Central memory CD4-positive, alpha-beta T cell (primary cell): Measurements from ENCODE around the gene ZNF506.
"Not testable (repeated sequence)": the region's sequence is repeated elsewhere in the genome, so short reads cannot be mapped to it uniquely, and the experiment has no call there.

Source experiments
- DNase-seq: peaks from one replicate; pipeline ENCODE4 v3.0.0; 2022
- total RNA-seq, 3 experiments: gene quantifications; one replicate each; lab custom pipeline; 2026; lab: John Stamatoyannopoulos, UW

The ZNF506 gene
- 37.8 to 114 (median 81.6) reads per million in 3 experiments for total RNA-seq

- peak; percentile 96 for DNase-seq
Observed at GRCh38 chr19:19821366-19821951, at the start of gene ZNF506. Gene ZNF506 (minus strand): TSS chr19:19821750. CDS start chr19:19821603, 147 bp downstream.

DNA sequence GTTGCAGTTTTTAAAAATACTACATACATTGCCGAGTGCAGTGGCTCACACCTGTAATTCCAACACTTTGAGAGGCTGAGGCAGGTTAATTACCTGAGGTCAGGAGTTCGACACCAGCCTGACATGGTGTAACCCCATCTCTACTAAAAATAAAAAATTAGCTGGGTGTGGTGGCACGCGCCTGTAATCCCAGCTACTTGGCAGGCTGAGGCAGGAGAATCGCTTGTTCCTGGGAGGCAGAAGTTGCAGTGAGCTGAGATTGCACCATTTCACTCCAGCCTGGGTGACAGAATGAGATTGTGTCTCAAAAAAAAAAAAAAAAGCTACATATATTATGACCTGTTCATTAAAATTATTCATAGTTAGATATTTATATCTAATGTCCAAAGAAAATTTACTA, 48.5 kb upstream of the ZNF506 start:
- not testable (repeated sequence) for DNase-seq

DNA sequence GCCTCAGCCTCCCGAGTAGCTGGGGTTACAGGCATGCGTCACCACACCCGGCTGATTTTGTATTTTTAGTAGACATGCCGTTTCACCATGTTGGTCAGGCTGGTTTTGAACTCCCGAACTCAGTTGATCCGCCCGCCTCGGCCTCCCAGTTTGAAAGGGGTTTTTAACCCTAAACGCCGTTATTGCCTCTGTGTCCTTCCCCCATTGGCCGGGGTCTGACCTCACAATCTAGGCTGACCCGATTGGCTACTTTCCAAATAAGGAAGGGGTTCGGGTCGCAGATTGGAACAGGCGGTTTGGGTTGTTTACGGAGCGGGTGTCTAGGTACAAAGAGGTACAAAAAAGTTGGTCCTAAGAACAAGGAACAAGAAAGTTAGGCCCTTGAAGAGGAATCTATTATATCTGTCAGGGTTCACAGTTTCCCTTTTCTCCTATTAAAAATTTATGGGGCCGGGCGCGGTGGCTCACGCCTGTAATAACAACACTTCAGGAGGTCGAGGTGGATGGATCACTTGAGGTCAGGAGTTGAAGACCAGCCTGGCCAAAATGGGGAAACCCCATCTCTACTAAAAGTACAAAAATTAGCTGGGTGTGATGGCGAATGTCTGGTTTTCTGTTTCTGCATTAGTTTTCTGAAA, 45.2 kb upstream of the ZNF506 start:
- no peak for DNase-seq

DNA sequence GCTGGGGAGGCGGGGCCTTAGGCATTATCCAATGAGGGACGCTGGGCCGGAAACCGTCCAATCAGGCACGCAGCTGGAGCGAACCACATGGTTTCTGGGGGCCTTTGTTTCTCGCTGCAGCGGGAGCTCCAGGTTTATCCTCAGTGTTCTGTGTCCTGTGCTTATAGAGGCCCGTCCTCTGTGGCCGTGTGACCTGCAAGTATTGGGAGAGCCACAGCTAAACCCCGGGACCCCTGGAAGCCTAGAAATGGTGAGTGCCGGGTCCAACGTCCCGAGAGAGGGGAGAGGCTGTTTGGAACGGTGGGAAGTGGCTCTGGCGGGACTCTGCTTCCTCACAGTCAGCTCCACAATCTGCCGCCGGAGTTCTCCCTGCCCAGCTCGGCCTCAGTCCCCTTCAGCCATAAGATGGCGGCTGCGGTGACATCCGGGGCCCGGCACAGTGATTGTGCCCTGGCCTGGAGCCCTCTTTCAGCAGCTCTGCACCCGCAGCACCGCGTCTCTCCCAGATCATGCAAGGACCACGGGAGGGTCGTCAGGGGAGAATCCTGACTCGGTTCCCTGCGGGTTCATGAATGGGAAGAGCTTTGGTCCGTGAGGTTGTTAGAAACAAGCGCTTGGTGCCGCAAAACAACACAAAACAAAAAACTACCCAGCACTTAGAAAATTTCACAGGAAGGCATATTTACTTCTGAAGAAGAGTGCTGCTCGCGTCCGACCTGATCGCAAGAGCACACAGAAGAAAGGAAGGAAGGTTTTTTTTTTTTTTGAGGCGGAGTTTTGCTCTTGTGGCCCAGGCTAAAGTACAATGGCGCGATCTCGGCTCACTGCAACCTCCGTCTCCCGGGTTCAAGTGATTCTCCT, 44.4 kb upstream of the ZNF506 start, which contains the start of gene ZNF253:
Gene ZNF253, plus strand, starts transcription at position 133 of the 861 bp plus-strand sequence. Its CDS starts 115 bp downstream, at position 248.
- peak; percentile 91 for DNase-seq

- peak; percentile 45 for DNase-seq
Observed at GRCh38 chr19:19860756-19861390, 39.3 kb upstream of the ZNF506 start.

DNA sequence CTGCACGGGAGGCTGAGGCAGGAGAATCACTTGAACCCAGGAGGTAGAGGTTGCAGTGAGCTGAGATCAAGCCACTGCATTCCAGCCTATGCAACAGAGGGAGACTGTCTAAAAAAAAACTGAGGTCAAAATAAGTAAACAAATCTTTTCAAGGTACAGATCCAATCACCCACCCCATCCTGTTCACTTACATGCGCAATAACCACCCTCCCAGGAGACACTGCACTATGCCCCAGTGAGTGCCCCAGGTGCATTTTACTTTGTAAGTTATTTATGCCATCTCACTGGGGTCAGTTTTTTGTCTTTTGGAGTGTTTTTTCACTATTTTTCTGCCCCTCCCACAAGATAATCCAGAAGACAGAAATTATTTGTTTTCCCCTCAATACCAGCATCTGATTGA, 37.2 kb upstream of the ZNF506 start:
- DNase-seq: no peak

- DNase-seq: not testable (repeated sequence)
Observed at GRCh38 chr19:19851740-19852139, 30.2 kb upstream of the ZNF506 start.

GRCh38 chr19:19849056-19849455, 27.5 kb upstream of the ZNF506 start:
- no peak for DNase-seq

- DNase-seq: no peak
Observed at GRCh38 chr19:19847781-19848180, 26.2 kb upstream of the ZNF506 start.

- no peak for DNase-seq
Observed at GRCh38 chr19:19835560-19836038, 14.0 kb upstream of the ZNF506 start.

DNA sequence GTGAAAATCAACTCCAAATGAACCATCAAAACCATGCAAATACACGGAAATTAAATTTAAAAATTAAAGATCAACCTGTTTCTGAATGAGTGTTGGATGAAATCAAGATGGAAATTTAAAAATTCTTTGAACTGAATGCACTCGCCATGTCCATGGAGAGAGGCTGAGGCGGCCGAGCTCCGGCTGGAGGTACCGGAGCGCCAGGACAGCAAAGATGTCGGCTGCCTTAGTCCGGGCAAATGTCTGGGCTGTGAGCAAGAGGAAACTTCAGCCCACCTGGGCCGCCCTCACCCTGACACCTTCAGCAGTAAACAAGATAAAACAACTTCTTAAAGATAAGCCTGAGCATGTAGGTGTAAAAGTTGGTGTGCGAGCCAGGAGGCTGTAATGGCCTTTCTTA, 5.3 kb upstream of the ZNF506 start:
- DNase-seq: no peak

- DNase-seq: no peak
Observed at GRCh38 chr19:19823916-19824315, 2.4 kb upstream of the ZNF506 start.

DNA sequence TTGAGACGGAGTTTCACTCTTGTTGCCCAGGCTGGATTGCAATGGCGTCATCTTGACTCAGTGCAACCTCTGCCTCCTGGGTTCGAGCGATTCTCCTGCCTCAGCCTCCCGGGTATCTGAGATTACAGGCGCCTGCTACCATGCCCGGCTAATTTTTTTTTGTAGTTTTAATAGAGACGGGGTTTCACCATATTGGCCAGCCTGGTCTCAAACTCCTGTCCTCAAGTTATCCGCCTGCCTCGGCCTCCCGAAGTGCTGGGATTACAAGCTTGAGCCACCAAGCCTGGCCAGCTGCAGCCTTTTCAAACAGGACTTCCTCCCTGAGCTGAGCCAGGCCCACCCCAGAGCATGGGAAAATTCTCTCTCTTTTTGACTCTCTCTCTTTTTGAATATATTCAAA, 426 bp upstream of the ZNF506 start:
- not testable (repeated sequence) for DNase-seq

DNA sequence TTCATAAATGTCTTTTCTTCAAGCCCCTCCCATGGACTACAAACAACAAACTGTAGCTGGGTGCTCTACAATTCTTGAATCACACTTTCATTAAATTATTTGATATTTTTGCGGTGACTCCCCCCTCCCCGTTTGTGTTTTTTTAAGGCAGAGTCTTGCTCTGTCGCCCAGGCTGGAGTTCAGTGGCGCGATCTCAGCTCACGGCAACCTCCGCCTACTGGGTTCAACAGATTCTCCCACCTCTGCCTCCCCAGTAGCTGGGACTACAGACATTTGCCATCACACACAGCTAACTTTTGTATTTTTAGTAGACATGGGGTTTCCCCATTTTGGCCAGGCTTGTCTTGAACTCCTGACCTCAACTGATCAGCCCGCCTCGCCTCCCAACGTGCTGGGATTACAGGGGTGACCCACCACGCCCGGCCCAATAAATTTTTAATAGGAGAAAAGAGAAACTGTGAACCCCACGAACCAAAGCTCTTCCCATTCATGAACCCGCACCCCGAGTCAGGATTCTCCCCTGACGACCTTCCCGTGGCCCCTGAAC, 703 bp downstream of the ZNF506 start:
- DNase-seq: no peak

- DNase-seq: peak; percentile 75
Observed at GRCh38 chr19:19817357-19817756, 4.2 kb downstream of the ZNF506 start.

- no peak for DNase-seq
Observed at GRCh38 chr19:19816679-19817078, 4.9 kb downstream of the ZNF506 start.

- not testable (repeated sequence) for DNase-seq
Observed at GRCh38 chr19:19811999-19812398, 9.6 kb downstream of the ZNF506 start.

DNA sequence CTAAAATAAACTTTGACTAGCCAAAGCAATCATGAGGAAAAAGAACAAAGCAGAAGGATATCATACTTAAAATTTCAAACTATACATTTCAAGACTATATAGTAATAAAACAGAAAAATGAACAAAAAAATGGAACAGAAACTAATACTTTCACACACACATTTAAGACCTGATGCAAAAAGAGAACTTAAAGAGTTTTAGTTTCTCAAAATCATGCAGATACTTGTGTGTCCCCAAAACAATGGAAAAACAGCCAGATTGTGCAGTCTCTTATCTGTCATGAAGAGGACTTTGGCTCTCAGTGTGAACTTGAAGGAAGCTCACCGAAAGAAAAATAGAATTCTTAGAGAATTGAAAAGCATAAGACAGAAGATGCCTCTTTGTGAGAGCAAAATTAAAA, 16.1 kb downstream of the ZNF506 start:
- no peak for DNase-seq

DNA sequence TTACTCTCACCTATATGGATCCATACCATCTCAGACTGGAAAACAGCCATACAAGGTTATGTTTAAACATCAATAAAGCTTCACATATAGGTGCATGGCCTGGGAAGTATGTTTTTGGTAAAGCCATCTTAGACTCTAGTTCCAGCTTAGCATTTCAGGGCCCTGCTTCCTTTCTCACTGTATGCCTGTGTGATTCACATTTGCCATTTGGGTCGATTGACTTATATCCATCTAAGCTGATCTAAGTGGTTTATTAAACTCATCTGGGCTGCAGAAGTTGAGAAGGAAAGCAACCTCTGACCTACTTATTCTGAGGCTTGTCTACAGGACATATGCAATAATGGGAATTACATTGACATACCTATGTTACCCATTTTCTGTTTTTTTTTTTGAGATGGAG, 33.5 kb downstream of the ZNF506 start:
- DNase-seq: no peak

DNA sequence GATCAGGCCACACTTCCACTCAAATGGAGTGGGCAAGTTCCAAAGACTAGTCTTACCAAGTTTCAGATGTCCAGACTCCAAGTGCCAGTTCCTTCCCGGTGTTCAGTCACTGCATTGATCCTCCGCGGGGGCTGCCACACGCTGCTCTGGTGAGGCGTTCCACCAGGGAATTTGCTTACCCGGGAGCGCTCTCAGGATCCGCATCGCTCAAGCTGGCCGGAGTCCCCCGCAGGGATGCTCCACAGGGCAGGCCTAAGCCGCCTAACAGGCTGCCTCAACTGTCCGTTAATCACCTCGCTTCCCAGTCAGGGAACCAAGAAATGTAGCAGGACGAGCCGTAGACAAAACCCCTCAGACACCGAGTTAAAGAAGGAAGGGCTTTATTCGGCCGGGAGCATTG, 36.1 kb downstream of the ZNF506 start:
- DNase-seq: not testable (repeated sequence)

DNA sequence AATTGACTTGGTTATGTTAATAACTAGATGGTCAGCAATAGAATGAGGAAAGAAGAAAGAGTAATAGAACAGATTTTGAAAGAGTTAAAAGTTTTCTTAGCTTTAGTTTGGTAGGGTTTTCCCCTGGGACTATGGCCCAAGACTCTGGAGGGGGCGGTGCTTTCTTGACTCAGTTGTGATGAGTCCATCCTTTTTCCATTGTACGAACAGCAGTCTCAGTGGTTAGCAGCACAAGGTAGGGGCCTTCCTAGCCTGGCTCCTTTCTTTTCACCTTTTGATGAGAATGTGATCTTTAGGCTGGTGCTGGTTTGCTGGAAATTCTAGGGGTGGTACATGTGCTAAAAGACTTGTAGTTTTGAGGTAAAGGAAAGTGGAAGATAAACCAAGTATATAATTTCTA, 38.8 kb downstream of the ZNF506 start:
- DNase-seq: no peak

DNA sequence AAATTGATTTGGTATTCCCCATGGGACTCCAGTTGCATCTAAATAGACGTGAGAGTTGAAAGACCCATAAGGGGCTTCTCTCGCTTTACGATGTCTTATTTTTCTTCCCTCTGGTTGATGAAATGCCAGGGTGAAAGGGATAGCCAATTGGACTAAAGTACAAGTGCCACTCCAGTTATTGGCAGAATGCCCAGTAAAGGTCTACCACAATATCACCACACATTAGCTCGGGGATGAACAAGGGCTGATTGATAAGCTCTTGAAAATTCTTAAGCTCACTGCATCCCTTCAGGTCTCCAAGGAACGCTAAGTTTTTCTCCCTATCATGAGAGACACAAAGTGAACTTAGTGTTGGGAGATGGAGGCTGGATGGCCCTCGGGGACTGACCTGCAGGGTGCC, 39.8 kb downstream of the ZNF506 start:
- not testable (repeated sequence) for DNase-seq

DNA sequence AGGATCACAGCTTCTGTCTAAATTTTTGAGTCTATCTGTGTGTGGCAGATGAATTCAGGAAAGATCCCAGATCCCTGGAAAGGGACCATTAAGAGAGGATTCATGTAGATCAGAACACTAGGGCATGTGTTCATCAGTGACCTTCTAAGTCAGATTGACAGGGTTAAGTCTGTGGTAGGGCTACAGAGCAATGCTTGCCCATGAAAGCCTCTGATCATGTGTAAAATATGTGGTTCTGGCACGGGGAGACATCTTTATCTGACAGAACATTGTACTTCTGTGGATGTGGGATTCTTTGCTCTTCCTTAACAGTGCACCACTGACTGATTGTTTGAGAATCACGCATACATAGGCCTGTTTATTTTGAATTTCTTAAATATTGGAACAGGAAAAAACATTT, 42.9 kb downstream of the ZNF506 start:
- DNase-seq: no peak
